GM12892 (cell line): ENCODE measurements around the gene SERAC1.

Experiments
- POLR2A ChIP-seq: IDR thresholded peaks from 2 replicates; pipeline ENCODE4 v1.6.1; 2011; ENCODE audit warnings: low read depth, low read length, control low read depth
- POLR2AphosphoS5 ChIP-seq: IDR thresholded peaks from 2 replicates; pipeline ENCODE4 v1.6.1; 2011; ENCODE audit warnings: low read depth, low read length, control low read depth

DNA sequence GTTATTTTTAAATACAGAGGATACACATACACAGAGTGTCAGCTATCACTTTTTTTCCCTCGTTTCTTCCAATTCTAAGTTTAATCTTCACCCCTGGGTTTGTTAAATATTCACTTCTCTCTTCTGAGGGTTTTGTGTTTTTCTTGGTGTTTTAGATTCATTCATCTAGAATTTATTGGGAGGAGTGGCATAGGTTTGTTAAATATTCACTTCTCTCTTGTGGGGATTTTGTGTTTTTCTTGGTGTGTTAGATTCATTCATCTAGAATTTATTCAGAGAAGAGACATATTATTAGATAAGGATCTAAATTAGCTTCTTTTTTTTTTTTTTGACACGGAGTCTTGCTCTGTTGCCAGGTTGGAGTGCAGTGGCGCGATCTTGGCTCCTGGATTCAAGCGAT, 3.9 kb upstream of the SERAC1 start:
- TF ChIP-seq POLR2AphosphoS5 (no peak), POLR2A (no peak)
